ENCODE data around the gene ARMC9.

Gene ARMC9

GRCh38 chr2:231382116-231382515 is 183.7 kb downstream of the ARMC9 start:
- Histone ChIP-seq H3K9ac (ENCODE audit: low read length in 5 of 5) (no peak overlapping the region), H3K4me1 (ENCODE audit: control insufficient read depth in 5 of 5, insufficient read depth in 5 of 5, low read length in 5 of 5) (peaks cover 0 to 4% (median 0%) of the 10 kb centered on the region in 5 donors), H3K4me3 (ENCODE audit: low read depth in 1 of 5, low read length in 5 of 5) (no peak overlapping the region), H3K27ac (ENCODE audit: low read depth, low read length) (no peak overlapping the region), H3K27me3 (ENCODE audit: control insufficient read depth in 5 of 5, insufficient read depth in 4 of 5, low read length in 5 of 5) (peaks cover 0 to under 1% (median 0%) of the 10 kb centered on the region in 5 donors), H3K36me3 (ENCODE audit: control insufficient read depth in 5 of 5, insufficient read depth in 5 of 5, low read length in 5 of 5) (no peaks in the 10 kb centered on the region), H3K9me3 (ENCODE audit: control insufficient read depth in 5 of 5, low read length in 5 of 5) (peaks cover 3 to 23% (median 11%) of the 10 kb centered on the region in 5 donors)

DNA sequence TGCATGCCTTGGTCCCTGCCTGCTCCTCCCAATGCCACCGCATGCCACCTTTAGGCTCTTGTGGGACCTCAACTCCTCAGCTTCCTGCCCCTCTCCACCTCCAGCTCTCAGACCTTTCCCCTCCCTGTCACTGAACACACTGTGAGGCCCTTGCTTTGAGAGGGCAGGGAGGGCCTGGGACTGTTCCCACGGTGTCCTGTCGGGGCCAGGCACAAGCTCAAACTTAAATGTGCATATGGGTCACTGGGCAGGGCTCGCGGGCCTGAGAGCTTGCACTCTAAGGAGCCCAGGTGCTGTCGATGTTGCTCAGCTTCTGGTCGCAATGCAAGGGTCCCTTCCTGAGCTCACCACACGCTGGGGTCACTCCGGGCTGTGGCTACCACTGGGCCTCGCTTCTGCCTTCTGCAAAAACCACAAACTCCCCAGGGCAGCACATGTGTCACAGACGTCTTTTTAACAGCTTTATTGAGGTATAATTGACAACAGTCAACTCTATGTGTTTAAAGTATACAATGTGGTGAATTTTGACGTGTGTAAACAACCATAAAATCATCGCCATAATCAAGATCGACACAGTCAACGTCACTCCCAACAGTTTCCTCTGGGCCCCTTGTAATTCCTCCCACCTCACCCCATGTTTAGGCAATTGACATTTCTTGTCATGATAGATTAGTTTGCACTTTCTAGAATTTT is 185.1 kb downstream of the ARMC9 start:
- no peak overlapping the region for H3K9ac ChIP-seq (ENCODE audit: low read length in 5 of 5)
- H3K36me3 ChIP-seq (ENCODE audit: control insufficient read depth in 5 of 5, insufficient read depth in 5 of 5, low read length in 5 of 5): no peaks in the 10 kb centered on the region
- H3K9me3 ChIP-seq (ENCODE audit: control insufficient read depth in 5 of 5, low read length in 5 of 5): peaks cover 3 to 23% (median 11%) of the 10 kb centered on the region in 5 donors
- H3K27ac ChIP-seq (ENCODE audit: low read depth, low read length): no peak overlapping the region
- H3K4me1 ChIP-seq (ENCODE audit: control insufficient read depth in 5 of 5, insufficient read depth in 5 of 5, low read length in 5 of 5): peaks cover 0 to 2% (median 0%) of the 10 kb centered on the region in 5 donors
- H3K4me3 ChIP-seq (ENCODE audit: low read depth in 1 of 5, low read length in 5 of 5): no peak overlapping the region
- no peaks in the 10 kb centered on the region for H3K27me3 ChIP-seq (ENCODE audit: control insufficient read depth in 5 of 5, insufficient read depth in 4 of 5, low read length in 5 of 5)

GRCh38 chr2:231384109-231384435 is 185.6 kb downstream of the ARMC9 start:
- Histone ChIP-seq H3K4me1 (ENCODE audit: control insufficient read depth in 5 of 5, insufficient read depth in 5 of 5, low read length in 5 of 5) (peaks cover 0 to 3% (median 0%) of the 10 kb centered on the region in 5 donors), H3K9me3 (ENCODE audit: control insufficient read depth in 5 of 5, low read length in 5 of 5) (peaks cover 3 to 23% (median 11%) of the 10 kb centered on the region in 5 donors), H3K9ac (ENCODE audit: low read length in 5 of 5) (no peak overlapping the region)

GRCh38 chr2:231384970-231385369 is 186.5 kb downstream of the ARMC9 start:
- Histone ChIP-seq H3K9me3 (ENCODE audit: control insufficient read depth in 5 of 5, low read length in 5 of 5) (peaks cover 3 to 23% (median 11%) of the 10 kb centered on the region in 5 donors), H3K36me3 (ENCODE audit: control insufficient read depth in 5 of 5, insufficient read depth in 5 of 5, low read length in 5 of 5) (no peaks in the 10 kb centered on the region), H3K4me1 (ENCODE audit: control insufficient read depth in 5 of 5, insufficient read depth in 5 of 5, low read length in 5 of 5) (peaks cover 0 to 5% (median 0%) of the 10 kb centered on the region in 5 donors), H3K4me3 (ENCODE audit: low read depth in 1 of 5, low read length in 5 of 5) (no peak overlapping the region), H3K27me3 (ENCODE audit: control insufficient read depth in 5 of 5, insufficient read depth in 4 of 5, low read length in 5 of 5) (peaks cover 0 to 1% (median 0%) of the 10 kb centered on the region in 5 donors), H3K9ac (ENCODE audit: low read length in 5 of 5) (no peak overlapping the region), H3K27ac (ENCODE audit: low read depth, low read length) (no peak overlapping the region)

More at GRCh38 chr2:231384109-231384435, 185.6 kb downstream of the ARMC9 start:
- H3K27me3 ChIP-seq (ENCODE audit: control insufficient read depth in 5 of 5, insufficient read depth in 4 of 5, low read length in 5 of 5): no peaks in the 10 kb centered on the region
- no peak overlapping the region for H3K27ac ChIP-seq (ENCODE audit: low read depth, low read length)
- no peak overlapping the region for H3K4me3 ChIP-seq (ENCODE audit: low read depth in 1 of 5, low read length in 5 of 5)
- no peaks in the 10 kb centered on the region for H3K36me3 ChIP-seq (ENCODE audit: control insufficient read depth in 5 of 5, insufficient read depth in 5 of 5, low read length in 5 of 5)

GRCh38 chr2:231385429-231385828 is 187.0 kb downstream of the ARMC9 start:
- Histone ChIP-seq H3K9me3 (ENCODE audit: control insufficient read depth in 5 of 5, low read length in 5 of 5) (peaks cover 3 to 23% (median 11%) of the 10 kb centered on the region in 5 donors), H3K27me3 (ENCODE audit: control insufficient read depth in 5 of 5, insufficient read depth in 4 of 5, low read length in 5 of 5) (peaks cover 0 to 6% (median 0%) of the 10 kb centered on the region in 5 donors), H3K27ac (ENCODE audit: low read depth, low read length) (no peak overlapping the region), H3K36me3 (ENCODE audit: control insufficient read depth in 5 of 5, insufficient read depth in 5 of 5, low read length in 5 of 5) (no peaks in the 10 kb centered on the region), H3K4me3 (ENCODE audit: low read depth in 1 of 5, low read length in 5 of 5) (no peak overlapping the region), H3K9ac (ENCODE audit: low read length in 5 of 5) (no peak overlapping the region), H3K4me1 (ENCODE audit: control insufficient read depth in 5 of 5, insufficient read depth in 5 of 5, low read length in 5 of 5) (peaks cover 0 to 10% (median 2%) of the 10 kb centered on the region in 5 donors)

- H3K9me3 ChIP-seq (ENCODE audit: control insufficient read depth in 5 of 5, low read length in 5 of 5): peaks cover 3 to 23% (median 11%) of the 10 kb centered on the region in 5 donors
Observed at GRCh38 chr2:231386446-231386845, 188.0 kb downstream of the ARMC9 start.

DNA sequence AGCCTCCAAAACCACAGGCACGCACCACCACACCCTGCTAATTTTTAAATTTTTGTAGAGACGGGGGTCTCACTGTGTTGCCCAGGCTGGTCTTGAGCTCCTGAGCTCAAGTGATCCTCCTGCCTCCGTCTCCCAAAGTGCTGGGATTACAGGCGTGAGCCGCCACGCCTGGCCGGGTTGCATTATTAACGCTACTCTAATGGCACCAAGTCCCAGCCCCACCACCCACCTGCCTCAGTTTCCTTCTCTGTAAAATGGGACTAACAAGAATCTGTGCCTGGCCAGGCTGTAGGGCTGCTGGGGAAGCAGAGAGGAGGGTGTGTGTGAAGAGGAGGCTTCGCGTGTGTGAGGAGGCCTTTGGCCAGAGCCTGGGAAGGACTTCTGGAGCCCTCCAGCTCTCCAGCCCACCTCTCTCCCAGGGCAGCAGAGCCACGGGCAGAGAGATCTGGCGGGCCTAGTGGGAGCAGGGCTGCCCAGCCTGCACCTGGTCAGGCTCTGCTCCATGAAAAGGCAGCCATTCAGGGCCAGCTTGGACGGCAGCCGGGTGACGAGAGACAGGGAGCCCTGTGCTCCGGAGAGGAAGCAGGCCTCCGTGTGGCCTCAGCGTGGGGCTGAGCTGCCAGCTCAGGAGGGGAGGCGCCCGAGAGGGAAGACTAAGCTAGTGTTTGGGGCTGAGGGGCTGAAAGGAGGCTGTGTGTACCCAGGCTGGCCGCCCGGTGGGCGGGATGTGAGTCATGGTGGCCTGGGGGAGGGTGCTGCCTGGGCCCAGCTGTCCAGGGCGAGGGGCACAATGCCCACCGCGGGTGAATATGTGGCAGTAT is 189.7 kb downstream of the ARMC9 start:
- H3K9ac ChIP-seq (ENCODE audit: low read length in 5 of 5): no peak overlapping the region

More at GRCh38 chr2:231386446-231386845, 188.0 kb downstream of the ARMC9 start:
- peaks cover 0 to 7% (median 0%) of the 10 kb centered on the region in 5 donors for H3K27me3 ChIP-seq (ENCODE audit: control insufficient read depth in 5 of 5, insufficient read depth in 4 of 5, low read length in 5 of 5)
- H3K4me1 ChIP-seq (ENCODE audit: control insufficient read depth in 5 of 5, insufficient read depth in 5 of 5, low read length in 5 of 5): peaks cover 0 to 14% (median 4%) of the 10 kb centered on the region in 5 donors
- no peak overlapping the region for H3K27ac ChIP-seq (ENCODE audit: low read depth, low read length)
- no peaks in the 10 kb centered on the region for H3K36me3 ChIP-seq (ENCODE audit: control insufficient read depth in 5 of 5, insufficient read depth in 5 of 5, low read length in 5 of 5)
- H3K9ac ChIP-seq (ENCODE audit: low read length in 5 of 5): no peak overlapping the region
- no peak overlapping the region for H3K4me3 ChIP-seq (ENCODE audit: low read depth in 1 of 5, low read length in 5 of 5)

GRCh38 chr2:231388725-231389346 is 190.4 kb downstream of the ARMC9 start:
- Histone ChIP-seq H3K27ac (ENCODE audit: low read depth, low read length) (no peak overlapping the region), H3K4me1 (ENCODE audit: control insufficient read depth in 5 of 5, insufficient read depth in 5 of 5, low read length in 5 of 5) (peaks cover 0 to 14% (median 4%) of the 10 kb centered on the region in 5 donors), H3K4me3 (ENCODE audit: low read depth in 1 of 5, low read length in 5 of 5) (no peak overlapping the region), H3K9me3 (ENCODE audit: control insufficient read depth in 5 of 5, low read length in 5 of 5) (peaks cover 3 to 23% (median 9%) of the 10 kb centered on the region in 5 donors), H3K36me3 (ENCODE audit: control insufficient read depth in 5 of 5, insufficient read depth in 5 of 5, low read length in 5 of 5) (no peaks in the 10 kb centered on the region), H3K27me3 (ENCODE audit: control insufficient read depth in 5 of 5, insufficient read depth in 4 of 5, low read length in 5 of 5) (peaks cover 0 to 23% (median 11%) of the 10 kb centered on the region in 5 donors), H3K9ac (ENCODE audit: low read length in 5 of 5) (no peak overlapping the region)

More for the DNA sequence above, 189.7 kb downstream of the ARMC9 start:
- Histone ChIP-seq H3K9me3 (ENCODE audit: control insufficient read depth in 5 of 5, low read length in 5 of 5) (peaks cover 3 to 23% (median 11%) of the 10 kb centered on the region in 5 donors), H3K27me3 (ENCODE audit: control insufficient read depth in 5 of 5, insufficient read depth in 4 of 5, low read length in 5 of 5) (peaks cover 0 to 20% (median 6%) of the 10 kb centered on the region in 5 donors), H3K4me3 (ENCODE audit: low read depth in 1 of 5, low read length in 5 of 5) (no peak overlapping the region), H3K27ac (ENCODE audit: low read depth, low read length) (no peak overlapping the region), H3K4me1 (ENCODE audit: control insufficient read depth in 5 of 5, insufficient read depth in 5 of 5, low read length in 5 of 5) (peaks cover 0 to 14% (median 4%) of the 10 kb centered on the region in 5 donors), H3K36me3 (ENCODE audit: control insufficient read depth in 5 of 5, insufficient read depth in 5 of 5, low read length in 5 of 5) (no peaks in the 10 kb centered on the region)

DNA sequence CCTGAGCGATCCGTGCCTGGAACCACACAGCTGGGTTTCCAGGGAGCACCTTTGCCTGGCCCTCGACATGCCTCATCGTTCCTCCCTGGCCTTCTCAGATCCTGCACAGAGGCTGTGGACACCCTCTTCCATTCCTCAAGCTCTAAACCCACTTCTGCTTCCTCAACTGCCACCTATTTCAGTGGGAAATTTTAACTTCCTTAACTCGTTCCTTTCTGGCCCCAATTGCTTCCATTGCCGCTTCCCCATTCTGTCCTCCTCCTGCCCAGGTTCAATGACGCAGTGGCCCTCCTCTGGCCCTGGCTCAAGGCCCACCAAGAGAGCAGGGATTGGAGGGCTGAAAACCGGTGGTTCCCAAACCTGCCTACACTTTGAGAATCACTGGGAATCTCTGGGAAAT is 192.2 kb downstream of the ARMC9 start:
- H3K4me3 ChIP-seq (ENCODE audit: low read depth in 1 of 5, low read length in 5 of 5): no peak overlapping the region
- H3K27ac ChIP-seq (ENCODE audit: low read depth, low read length): no peak overlapping the region
- H3K27me3 ChIP-seq (ENCODE audit: control insufficient read depth in 5 of 5, insufficient read depth in 4 of 5, low read length in 5 of 5): peaks cover 11 to 38% (median 26%) of the 10 kb centered on the region in 5 donors
- H3K36me3 ChIP-seq (ENCODE audit: control insufficient read depth in 5 of 5, insufficient read depth in 5 of 5, low read length in 5 of 5): no peaks in the 10 kb centered on the region
- no peak overlapping the region for H3K9ac ChIP-seq (ENCODE audit: low read length in 5 of 5)
- peaks cover 0 to 12% (median under 1%) of the 10 kb centered on the region in 5 donors for H3K9me3 ChIP-seq (ENCODE audit: control insufficient read depth in 5 of 5, low read length in 5 of 5)
- peaks cover 0 to 20% (median 7%) of the 10 kb centered on the region in 5 donors for H3K4me1 ChIP-seq (ENCODE audit: control insufficient read depth in 5 of 5, insufficient read depth in 5 of 5, low read length in 5 of 5)
